HG03439 (cell line): ENCODE measurements around the gene NDUFS8.
"Not testable (repeated sequence)": the region's sequence is repeated elsewhere in the genome, so short reads cannot be mapped to it uniquely, and the experiment has no call there.

ENCODE experiments used
- ATAC-seq: cut with Tn5 transposase; IDR thresholded peaks from one replicate; pipeline ENCODE4 v1.9.1; 2021; ENCODE audit warnings: mild to moderate bottlenecking, moderate library complexity; ENCODE audit not compliant: unreplicated experiment

Gene NDUFS8

GRCh38 chr11:68030318-68031143 is at the start of gene NDUFS8:
TSS of gene NDUFS8 (plus strand) at chr11:68030681. CDS start at chr11:68032152, 1,471 bp downstream.
- peak; percentile 86 for ATAC-seq

GRCh38 chr11:67981226-67981625 is 49.3 kb upstream of the NDUFS8 start:
- not testable (repeated sequence) for ATAC-seq

GRCh38 chr11:67982255-67982857 is 48.1 kb upstream of the NDUFS8 start:
- not testable (repeated sequence) for ATAC-seq

GRCh38 chr11:67983951-67984350 is 46.5 kb upstream of the NDUFS8 start:
- ATAC-seq, result no peak

- ATAC-seq, result not testable (repeated sequence)
These were observed 45.2 kb upstream of the NDUFS8 start for GRCh38 chr11:67985302-67985701.

GRCh38 chr11:67990546-67991346 is 39.7 kb upstream of the NDUFS8 start:
- not testable (repeated sequence) for ATAC-seq

- ATAC-seq, result not testable (repeated sequence)
These were observed 38.9 kb upstream of the NDUFS8 start for GRCh38 chr11:67991347-67992121.

- ATAC-seq, result not testable (repeated sequence)
These were observed 36.7 kb upstream of the NDUFS8 start for GRCh38 chr11:67993821-67994220.

GRCh38 chr11:67994387-67994786 is 36.1 kb upstream of the NDUFS8 start:
- not testable (repeated sequence) for ATAC-seq

GRCh38 chr11:67995129-67995528 is 35.4 kb upstream of the NDUFS8 start:
- not testable (repeated sequence) for ATAC-seq

- not testable (repeated sequence) for ATAC-seq
These were observed 34.9 kb upstream of the NDUFS8 start for GRCh38 chr11:67995579-67995978.

- no peak for ATAC-seq
These were observed 34.4 kb upstream of the NDUFS8 start for GRCh38 chr11:67996051-67996450.

- ATAC-seq, result no peak
These were observed 33.6 kb upstream of the NDUFS8 start for GRCh38 chr11:67996622-67997474.

GRCh38 chr11:67997475-67997921 is 33.0 kb upstream of the NDUFS8 start:
- ATAC-seq, result no peak

GRCh38 chr11:67998150-67999045 is 32.1 kb upstream of the NDUFS8 start:
- ATAC-seq, result no peak

GRCh38 chr11:67999201-67999629 is 31.3 kb upstream of the NDUFS8 start:
- no peak for ATAC-seq

GRCh38 chr11:67999704-68000103 is 30.8 kb upstream of the NDUFS8 start:
- no peak for ATAC-seq

- ATAC-seq, result peak; percentile 20
These were observed 27.9 kb upstream of the NDUFS8 start for GRCh38 chr11:68002575-68002937.
